Putamen (tissue), 1 donor: ENCODE data around the gene CBX3.
"Not testable (repeated sequence)": the region's sequence is repeated elsewhere in the genome, so short reads cannot be mapped to it uniquely, and the experiment has no call there.

ENCODE experiments used
- DNase-seq: peaks from one replicate; pipeline ENCODE4 v3.0.0-alpha.2; 2016; ENCODE audit warnings: low spot score

The CBX3 gene

DNA sequence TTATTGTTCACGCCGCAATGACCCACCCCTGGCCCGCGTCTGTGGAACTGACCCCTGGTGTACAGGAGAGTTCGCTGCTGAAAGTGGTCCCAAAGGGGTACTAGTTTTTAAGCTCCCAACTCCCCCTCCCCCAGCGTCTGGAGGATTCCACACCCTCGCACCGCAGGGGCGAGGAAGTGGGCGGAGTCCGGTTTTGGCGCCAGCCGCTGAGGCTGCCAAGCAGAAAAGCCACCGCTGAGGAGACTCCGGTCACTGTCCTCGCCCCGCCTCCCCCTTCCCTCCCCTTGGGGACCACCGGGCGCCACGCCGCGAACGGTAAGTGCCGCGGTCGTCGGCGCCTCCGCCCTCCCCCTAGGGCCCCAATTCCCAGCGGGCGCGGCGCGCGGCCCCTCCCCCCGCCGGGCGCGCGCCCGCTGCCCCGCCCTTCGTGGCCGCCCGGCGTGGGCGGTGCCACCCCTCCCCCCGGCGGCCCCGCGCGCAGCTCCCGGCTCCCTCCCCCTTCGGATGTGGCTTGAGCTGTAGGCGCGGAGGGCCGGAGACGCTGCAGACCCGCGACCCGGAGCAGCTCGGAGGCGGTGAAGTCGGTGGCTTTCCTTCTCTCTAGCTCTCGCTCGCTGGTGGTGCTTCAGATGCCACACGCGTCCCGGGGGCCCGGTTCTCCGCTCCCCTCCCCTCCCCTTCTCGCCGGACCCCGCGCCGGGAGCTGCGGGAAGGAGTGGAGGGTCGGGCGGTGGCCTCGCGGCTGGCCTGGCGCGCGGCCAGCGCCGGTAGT lies at the start of gene CBX3:
Gene CBX3, plus strand, starts transcription at position 499 of the 772 bp plus-strand sequence. CDS start 1,254 bp downstream, outside the sequence.
- DNase-seq, result peak; percentile 82

DNA sequence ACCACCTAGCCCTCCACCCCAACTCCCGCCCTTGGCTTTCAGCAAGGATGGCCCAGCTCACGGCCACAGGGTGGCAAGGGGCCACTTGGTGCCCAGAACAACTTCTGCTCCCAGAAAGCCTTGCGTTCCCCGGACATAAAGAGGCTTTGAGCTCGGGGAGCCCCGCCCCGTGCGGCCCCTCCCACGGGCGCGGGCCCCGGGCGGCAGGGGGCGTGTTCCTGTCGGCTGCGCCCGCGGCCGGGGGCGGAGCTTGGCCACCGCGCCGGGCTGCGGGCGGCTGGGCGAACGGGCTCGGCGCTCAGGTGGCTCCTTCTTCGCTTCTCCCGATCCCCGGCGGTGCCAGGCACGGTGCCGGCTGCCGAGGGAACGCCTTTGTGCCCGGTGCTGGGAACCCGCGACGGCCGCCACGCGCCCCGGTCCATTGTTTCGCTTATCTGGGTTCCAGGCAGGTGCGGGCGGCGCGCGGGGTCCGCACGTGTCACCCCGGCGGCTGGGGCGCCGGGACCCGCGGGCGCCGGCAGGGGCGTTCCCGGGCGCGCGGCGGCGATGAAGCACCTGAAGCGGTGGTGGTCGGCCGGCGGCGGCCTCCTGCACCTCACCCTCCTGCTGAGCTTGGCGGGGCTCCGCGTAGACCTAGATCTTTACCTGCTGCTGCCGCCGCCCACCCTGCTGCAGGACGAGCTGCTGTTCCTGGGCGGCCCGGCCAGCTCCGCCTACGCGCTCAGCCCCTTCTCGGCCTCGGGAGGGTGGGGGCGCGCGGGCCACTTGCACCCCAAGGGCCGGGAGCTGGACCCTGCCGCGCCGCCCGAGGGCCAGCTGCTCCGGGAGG lies 49.4 kb upstream of the CBX3 start, which contains the start of gene NFE2L3:
Gene NFE2L3, plus strand, starts transcription at position 246 of the 829 bp plus-strand sequence. Its CDS starts 301 bp downstream, at position 547.
- peak; percentile 79 for DNase-seq

DNA sequence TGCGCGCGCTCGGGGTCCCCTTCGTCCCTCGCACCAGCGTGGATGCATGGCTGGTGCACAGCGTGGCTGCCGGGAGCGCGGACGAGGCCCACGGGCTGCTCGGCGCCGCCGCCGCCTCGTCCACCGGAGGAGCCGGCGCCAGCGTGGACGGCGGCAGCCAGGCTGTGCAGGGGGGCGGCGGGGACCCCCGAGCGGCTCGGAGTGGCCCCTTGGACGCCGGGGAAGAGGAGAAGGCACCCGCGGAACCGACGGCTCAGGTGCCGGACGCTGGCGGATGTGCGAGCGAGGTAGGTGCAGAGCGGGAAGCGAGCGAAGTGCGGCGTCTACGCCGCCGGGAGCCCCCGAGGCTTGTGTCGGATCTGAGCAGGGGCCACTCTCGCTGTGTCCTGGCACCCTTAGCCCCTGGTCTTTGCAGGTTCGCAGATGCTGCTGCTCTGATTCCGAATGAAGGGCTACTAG lies 48.7 kb upstream of the CBX3 start:
- not testable (repeated sequence) for DNase-seq

DNA sequence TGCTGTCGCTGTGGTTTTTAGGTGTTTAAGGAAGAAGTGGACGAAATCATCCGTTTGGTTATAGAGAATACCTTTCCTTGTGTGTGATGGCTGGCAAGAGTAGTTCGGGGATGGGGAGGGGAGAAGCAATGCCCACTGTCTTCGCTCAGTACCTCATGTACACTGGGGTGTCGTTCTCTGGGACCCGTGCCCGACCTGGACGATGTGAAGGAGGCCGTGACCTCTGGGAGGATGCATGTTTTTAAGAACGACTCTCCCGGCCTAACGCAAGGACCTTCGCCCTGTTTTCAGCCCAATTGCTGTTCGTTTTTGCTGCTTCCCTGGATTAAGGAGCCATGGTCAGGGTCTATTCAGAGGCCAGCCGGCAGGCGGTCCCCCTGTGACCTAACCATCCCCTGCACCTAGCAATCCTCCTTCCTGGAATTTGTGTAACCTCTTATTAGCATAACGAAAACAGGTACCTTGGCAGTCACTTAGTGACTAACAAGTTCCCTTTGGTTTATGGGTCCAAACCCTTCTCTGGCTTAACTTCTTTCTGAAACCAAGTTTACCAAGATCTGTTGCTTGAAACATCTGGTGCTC lies 48.2 kb upstream of the CBX3 start:
- no peak for DNase-seq

DNA sequence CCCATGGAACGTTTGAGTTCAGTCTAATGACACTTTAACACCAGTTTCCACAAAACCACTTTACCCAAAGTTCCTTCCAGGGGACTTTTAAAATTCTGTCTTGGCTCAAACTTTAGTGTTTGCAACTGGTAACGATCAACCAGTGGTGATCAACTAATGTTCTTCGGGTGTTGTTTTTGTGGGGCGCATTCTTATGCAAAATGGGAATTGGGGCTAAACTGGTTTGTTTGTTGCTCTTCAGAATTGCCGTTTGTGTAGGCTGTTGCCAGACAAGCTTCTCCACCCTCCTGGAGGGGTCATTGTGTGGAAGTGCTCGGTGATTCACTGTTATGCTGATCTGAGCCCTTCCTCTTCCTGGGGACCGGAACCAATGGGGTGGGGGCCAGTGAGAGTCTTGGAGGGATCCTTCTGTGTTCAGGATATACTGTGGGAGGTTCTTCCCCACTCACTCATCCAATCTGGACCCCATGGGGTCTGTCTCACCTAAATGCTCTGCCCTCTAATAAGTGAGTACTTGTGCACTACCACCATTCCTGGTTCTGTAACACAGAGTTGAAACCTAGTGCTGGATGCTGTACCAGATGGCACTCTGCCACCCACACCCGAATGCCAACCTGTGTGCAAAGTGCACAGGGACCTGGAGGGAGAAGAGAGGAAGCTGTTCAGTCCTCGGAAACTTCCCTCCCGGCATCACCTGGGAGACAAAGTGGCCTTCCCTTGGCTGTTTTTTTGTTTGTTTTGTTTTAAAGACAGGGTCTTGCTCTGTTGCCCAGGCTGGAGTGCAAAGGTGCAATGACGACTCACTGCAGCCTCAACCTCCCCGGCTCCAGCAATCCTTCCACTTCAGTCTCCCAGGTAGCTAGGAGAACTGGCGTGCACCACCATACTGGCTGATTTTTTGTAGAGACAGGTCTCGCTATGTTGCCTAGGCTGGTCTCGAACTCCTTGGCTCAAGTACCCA lies 47.4 kb upstream of the CBX3 start:
- no peak for DNase-seq

DNA sequence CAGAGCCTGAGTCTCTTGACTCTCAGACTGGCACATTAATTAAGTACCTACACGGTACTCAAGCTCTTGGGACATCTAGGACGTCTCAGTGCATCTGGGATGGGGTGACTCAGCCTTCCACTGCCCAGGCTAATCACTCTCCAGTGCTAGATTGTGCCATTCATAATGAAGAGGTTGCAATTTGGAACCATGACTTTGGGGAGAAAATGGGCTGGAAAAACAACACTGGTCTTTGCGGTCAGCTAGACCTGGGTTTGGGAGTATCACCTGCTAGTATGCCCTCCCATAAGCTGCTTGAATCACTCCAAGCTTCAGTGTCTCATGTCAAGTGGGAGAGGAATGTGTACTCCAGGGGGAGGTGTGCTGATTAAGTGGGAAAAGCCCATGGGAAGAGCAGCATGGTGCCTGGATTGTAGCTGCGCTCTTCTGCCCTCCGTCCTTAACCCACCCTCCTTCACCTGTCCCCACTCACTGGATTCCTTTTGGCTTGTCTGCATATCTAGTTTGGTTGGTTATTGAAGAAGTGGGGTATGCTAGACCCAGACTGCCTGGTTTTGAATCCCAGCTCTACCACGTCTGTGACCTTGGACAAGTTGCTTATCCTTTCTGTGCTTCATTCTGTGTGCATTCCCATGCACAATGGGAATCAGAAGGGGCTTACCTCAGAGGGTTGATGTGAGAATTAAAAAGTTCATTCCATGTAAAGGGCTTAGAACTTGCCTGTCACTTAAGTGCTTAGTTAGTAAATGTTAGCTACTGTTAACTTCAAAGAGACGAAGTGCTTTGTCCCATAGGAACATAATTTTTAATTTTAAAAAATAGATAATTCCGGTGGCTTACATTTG lies 45.8 kb upstream of the CBX3 start:
- no peak for DNase-seq

DNA sequence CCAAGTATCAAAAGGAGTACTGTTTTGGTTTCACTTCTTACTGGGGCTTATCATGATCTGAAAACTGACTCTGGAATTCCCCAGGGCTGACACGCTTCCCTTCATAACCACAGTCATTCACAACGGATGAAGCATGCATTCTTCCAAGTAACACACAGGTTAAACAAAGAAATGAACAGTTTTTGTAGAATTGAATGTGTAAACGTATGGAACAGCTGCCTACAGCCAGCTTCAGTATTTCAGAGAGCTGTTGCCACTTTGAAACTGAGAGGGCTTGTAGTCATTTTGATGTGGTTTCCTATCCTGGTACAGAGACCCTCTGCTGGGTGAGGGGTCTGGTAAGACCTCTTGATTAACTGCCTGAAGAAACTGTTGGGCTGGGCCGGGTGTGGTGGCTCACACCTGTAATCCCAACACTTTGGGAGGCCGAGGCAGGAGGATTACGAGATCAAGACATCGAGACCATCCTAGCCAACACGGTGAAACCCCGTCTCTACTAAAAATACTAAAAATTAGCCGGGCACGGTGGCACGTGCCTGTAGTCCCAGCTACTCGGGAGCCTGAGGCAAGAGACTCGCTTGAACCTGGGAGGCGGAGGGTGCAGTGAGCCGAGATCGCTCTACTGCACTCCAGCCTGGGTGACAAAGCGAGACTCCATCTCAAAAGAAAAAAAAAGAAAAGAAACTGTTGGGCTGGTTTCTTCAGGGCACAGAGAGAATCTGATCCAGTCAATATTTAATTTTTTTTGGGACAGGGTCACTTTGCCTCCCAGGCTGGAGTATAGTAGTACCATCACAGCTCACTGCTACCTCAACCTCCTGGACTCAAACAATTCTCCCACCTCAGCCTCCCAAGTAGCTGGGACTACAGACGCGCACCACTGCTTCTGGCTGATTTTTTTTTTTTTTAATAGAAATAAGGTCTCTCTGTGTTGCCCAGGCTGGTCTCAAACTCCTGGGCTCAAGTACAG lies 44.8 kb upstream of the CBX3 start:
- no peak for DNase-seq

DNA sequence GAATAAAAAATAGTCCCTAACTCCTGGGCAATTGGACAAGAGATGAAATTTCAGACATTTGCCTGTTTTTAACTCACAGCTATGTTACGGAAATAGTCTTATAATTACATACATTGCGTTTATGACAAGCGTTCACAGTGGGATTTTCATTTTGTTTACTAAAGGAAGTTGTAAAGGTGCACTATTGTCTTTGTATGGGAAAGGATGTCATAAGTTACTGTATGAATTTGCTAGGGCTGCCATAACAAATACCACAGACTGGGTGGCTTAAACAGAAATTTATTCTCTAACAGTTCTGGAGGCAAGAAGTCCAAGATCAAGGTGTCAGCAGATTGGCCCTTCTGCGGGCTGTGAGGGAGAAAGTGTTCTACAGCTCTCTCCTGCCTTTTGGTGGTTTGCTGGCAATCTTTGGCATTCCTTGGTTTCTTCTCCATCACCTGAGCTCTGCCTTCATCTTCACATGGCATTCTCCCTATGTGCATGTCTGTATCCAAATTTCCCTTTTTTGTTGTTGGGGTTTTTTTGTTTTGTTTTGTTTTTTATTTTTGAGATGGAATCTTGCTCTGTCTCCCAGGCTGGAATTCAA lies 43.9 kb upstream of the CBX3 start:
- DNase-seq, result no peak

DNA sequence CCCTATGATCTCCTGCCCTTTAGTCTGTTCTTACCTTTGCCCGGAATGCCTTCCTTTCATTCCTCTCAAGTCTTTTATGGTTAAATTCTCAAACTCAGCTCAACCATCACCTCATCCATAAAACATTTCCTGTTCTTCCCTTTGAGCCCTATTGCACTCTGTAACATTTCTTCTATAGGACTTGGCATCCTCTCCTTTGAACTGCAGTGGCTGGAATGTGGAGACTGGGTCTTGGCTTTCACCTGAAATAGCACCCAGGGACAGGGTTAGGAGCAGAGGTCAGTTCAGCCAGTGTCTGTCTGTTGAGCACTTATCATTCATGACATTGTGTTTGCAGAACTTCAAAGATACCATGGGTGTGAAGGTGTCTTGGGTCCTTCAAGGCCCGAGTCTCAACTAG lies 42.3 kb upstream of the CBX3 start:
- no peak for DNase-seq

DNA sequence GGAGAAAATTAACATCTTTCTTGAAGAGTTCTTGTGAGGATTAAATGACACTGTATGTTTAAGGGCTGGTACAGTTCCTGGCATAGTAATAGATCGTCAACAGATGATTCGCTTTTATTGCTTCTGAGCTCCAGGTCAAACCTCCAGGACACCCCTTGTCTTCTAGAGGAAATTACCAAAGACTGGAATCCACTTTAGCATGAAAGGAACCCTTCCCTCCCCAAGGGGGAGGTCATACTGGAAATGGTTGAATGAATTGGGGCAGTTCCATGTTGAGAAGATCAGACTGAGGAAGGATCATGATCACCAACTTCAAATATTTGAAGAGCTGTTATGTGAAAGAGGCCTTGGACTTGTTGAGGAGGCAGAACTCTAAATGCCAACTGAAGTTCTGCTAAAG lies 40.6 kb upstream of the CBX3 start:
- no peak for DNase-seq

DNA sequence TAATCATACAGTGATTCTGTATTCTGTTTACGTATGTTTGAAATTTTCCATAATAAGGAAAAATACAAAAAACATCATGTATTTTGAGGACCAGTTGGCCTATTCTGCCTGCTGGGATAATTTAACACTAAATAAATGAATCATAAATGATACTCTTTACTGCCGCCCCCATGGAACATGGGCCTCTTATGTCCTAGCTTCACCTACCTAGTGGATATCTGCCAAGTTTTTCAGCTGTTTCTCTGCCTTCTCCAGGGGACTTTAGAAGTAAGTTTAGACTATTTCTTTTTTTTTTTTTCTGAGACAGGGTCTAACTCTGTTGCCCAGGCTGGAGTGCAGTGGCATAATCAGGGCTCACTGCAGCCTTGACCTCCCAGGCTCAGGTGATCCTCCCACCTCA lies 39.1 kb upstream of the CBX3 start:
- no peak for DNase-seq

DNA sequence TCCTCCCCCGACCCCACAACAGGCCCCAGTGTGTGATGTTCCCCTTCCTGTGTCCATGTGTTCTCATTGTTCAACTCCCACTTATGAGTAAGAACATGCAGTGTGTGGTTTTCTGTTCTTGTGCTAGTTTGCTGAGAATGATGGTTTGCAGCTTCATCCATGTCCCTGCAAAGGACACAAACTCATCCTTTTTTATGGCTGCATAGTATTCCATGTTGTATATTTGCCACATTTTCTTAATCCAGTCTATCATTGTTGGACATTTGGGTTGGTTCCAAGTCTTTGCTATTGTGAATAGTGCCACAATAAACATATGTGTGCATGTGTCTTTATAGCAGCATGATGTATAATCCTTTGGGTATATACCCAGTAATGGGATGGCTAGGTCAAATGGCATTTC lies 37.7 kb upstream of the CBX3 start:
- not testable (repeated sequence) for DNase-seq

DNA sequence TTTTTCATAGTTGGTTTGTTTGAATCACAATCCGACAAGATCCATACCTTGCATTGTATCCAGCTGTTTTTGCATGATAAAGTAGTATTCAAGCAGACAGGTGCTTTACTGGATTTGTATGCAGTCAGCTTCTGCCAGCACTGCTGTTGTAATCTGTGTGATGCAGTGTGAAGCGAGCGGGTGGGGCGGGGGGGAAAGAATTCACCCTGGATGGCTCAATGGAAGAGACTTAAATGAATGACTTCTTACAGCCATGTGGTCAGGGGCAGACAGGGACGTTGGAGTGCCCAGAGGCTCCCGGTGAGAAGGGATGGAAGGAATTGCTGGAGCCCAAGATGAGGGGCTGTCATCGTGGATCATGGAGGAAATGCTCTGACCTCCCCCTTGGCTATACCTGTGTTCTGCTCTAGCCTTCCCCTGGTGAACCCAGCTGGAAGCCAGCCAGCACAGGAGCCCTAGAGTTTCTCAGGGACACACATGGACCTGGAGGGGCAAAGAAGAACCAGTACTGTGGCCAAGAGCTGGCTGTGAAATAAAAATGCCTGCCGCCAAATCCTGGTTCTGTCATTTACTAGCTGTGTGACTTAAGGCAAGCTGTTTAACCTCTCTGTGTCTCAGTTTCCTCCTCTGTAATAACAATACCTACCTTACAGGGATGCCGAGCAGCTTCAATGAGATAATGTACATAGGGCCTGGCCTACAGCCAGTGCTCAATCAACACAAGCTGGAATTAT lies 35.4 kb upstream of the CBX3 start:
- no peak for DNase-seq

DNA sequence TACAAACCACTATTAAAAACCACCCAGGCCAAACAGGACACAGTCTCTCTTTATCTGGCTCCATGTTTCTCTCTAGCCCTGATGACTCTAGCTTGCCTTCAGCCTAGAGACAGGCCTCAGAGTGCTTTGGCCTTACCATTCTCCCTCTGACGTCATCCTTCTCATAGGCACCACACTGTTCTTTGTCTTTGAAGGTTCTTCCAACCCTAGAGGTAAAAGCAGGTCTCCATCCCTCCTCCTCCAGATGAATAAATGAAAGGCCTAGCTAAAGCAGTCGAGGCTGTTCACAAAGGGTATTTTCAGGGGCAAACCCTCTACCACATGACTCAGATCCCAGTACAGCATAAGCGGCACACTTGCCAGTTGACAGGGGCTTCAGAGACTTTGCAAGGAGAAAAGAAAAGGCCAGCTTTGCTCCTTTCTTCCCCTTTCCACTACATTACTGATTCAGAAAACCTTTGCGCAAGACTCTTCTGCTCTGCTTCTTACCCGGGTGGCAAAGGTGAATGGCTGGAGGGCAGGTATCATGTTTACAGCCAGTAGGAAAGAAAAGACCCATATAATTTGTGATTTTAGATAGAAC lies 34.8 kb upstream of the CBX3 start:
- no peak for DNase-seq

DNA sequence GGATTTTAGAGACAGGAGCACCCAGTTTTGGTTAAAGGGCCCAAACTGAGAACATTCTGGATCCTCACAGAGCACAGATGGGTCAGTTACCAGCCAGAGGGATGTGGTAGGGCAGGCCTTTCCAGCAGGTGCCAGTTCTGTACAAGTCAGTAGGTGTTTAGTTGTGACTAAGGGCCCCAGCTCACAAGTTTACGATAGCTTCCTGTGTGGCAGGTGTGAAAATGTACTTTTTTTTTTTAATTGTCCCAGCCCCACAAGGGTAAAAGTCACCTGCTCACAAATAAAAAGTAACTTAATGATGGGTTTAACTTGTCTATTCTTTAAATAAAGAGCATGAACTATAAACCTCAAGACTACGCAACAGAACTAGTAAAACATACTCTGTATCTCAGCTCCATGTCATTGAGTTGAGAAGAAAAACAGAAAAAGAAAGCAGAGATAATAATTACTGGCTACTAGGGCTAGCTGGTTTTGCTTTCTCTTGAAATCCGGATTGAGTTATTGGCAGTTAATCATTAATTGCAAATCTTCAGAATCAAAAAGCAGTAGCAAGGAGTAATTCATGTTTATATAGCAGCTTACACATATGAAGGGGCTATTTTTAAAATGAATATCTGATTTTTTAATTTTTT lies 34.1 kb upstream of the CBX3 start:
- no peak for DNase-seq

DNA sequence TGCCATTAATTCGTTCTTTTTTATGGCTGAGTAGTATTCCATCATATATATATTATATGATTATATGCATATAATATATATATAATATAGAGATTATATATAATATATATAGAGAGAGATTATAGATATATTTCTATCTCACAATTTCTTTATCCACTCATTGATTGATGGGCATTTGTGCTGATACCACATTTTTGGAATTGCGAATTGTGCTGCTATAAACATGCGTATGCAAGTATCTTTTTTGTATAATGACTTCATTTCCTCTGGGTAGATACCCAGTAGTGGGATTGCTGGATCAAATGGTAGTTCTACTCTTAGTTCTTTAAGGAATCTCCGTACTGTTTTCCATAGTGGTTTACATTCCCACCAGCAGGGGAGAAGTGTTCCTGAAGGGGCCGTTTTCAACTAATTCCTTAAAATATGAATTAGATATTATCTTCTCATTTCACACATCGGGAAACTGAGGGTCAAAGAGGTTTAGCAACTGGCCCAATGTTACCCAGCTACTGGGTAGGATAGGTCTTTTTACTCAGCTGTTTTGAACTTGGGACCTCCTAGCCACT lies 33.0 kb upstream of the CBX3 start:
- no peak for DNase-seq

DNA sequence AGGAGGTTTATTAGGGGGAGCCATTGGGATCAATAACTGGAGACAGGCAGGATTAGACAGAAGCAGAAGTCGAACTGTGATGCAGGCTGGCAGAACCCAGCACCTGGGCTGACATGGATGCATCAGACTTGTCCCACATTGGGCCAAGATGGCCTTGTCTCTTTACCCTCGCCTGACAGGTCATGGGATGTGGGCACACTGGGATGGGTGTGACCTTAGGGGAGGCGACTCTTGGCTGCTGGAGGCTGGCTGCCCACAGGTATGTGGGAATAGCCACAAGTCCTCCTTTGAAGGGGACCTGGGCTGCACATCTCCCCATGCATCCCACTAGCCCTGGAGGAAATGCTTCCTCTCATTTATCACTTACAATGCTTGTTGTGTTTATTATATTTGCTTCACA lies 32.3 kb upstream of the CBX3 start:
- DNase-seq, result no peak
